ENCODE results near the gene OPN3. TPM values are rescaled to one million over a fixed set of nuclear protein-coding genes. Genes with fewer than 3 reads are reported as not detected.

Gene OPN3
- polyA plus RNA-seq, 1 donor from 2014 or later: 2.7 TPM

GRCh38 chr1:241569848-241570247 lies 70.3 kb downstream of the OPN3 start:
- no peaks in the 10 kb centered on the region for H3K9me2 ChIP-seq (ENCODE audit: insufficient read depth, low read length)
- H3K9me3 ChIP-seq (ENCODE audit: low read length): no peaks in the 10 kb centered on the region
- H3F3A ChIP-seq (ENCODE audit: insufficient read depth, low read length, poor library complexity, severe bottlenecking): no peaks in the 10 kb centered on the region
- TF ChIP-seq, protein P1, sequence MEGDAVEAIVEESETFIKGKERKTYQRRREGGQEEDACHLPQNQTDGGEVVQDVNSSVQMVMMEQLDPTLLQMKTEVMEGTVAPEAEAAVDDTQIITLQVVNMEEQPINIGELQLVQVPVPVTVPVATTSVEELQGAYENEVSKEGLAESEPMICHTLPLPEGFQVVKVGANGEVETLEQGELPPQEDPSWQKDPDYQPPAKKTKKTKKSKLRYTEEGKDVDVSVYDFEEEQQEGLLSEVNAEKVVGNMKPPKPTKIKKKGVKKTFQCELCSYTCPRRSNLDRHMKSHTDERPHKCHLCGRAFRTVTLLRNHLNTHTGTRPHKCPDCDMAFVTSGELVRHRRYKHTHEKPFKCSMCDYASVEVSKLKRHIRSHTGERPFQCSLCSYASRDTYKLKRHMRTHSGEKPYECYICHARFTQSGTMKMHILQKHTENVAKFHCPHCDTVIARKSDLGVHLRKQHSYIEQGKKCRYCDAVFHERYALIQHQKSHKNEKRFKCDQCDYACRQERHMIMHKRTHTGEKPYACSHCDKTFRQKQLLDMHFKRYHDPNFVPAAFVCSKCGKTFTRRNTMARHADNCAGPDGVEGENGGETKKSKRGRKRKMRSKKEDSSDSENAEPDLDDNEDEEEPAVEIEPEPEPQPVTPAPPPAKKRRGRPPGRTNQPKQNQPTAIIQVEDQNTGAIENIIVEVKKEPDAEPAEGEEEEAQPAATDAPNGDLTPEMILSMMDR (IDR thresholded peaks at IDR 0.05; ENCODE audit: poor library complexity, severe bottlenecking): no peak
- TF ChIP-seq POLR2AphosphoS5 (IDR thresholded peaks at IDR 0.05) (no peak), SMC3 (conservative IDR thresholded peaks at IDR 0.05; ENCODE audit: poor library complexity) (no peak), RAD21 (conservative IDR thresholded peaks at IDR 0.05) (no peak), EZH2 (IDR thresholded peaks at IDR 0.05; ENCODE audit: borderline replicate concordance, insufficient read depth, low read length, poor library complexity, severe bottlenecking) (no peak), MXI1 (conservative IDR thresholded peaks at IDR 0.05; ENCODE audit: poor library complexity, severe bottlenecking) (no peak)
- TF ChIP-seq, protein P2, sequence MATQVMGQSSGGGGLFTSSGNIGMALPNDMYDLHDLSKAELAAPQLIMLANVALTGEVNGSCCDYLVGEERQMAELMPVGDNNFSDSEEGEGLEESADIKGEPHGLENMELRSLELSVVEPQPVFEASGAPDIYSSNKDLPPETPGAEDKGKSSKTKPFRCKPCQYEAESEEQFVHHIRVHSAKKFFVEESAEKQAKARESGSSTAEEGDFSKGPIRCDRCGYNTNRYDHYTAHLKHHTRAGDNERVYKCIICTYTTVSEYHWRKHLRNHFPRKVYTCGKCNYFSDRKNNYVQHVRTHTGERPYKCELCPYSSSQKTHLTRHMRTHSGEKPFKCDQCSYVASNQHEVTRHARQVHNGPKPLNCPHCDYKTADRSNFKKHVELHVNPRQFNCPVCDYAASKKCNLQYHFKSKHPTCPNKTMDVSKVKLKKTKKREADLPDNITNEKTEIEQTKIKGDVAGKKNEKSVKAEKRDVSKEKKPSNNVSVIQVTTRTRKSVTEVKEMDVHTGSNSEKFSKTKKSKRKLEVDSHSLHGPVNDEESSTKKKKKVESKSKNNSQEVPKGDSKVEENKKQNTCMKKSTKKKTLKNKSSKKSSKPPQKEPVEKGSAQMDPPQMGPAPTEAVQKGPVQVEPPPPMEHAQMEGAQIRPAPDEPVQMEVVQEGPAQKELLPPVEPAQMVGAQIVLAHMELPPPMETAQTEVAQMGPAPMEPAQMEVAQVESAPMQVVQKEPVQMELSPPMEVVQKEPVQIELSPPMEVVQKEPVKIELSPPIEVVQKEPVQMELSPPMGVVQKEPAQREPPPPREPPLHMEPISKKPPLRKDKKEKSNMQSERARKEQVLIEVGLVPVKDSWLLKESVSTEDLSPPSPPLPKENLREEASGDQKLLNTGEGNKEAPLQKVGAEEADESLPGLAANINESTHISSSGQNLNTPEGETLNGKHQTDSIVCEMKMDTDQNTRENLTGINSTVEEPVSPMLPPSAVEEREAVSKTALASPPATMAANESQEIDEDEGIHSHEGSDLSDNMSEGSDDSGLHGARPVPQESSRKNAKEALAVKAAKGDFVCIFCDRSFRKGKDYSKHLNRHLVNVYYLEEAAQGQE (IDR thresholded peaks at IDR 0.05; ENCODE audit: borderline replicate concordance): no peak
- no peaks in the 10 kb centered on the region for H4K20me1 ChIP-seq (ENCODE audit: insufficient read depth)
- no peak overlapping the region for H3K27ac ChIP-seq (ENCODE audit: low read length)
- H3K36me3 ChIP-seq (ENCODE audit: insufficient read depth, low read length): no peaks in the 10 kb centered on the region
- H3K4me2 ChIP-seq (ENCODE audit: low read length): no peak overlapping the region
- no peak overlapping the region for H3K4me3 ChIP-seq (ENCODE audit: low read length)
- no peaks in the 10 kb centered on the region for H3K27me3 ChIP-seq (ENCODE audit: insufficient read depth, low read depth, low read length)
- no peak overlapping the region for H3K9ac ChIP-seq (ENCODE audit: low read length)
- H2AFZ ChIP-seq (ENCODE audit: low read depth, low read length): no peak overlapping the region
- H3K79me2 ChIP-seq (replicated peaks; ENCODE audit: insufficient read depth, low read length): no peaks in the 10 kb centered on the region

DNA sequence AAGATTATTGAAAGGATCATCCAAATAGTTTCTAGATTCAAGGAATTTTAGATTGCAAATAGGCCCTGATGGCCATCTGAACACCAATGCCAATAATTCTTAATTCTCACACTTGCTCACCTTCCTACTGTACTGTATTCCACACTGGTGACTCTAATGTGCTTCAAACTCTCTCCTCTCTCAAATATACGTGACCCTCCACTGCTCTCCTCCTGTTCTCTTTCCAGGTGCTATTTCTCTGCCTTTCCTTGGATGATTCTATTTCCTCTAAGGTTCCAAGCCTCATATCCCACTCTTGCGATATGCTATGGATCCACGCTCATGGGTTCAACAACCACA lies 79.4 kb downstream of the OPN3 start:
- TF ChIP-seq, protein P1 (IDR thresholded peaks at IDR 0.05; ENCODE audit: poor library complexity, severe bottlenecking): no peak
- TF ChIP-seq SMC3 (conservative IDR thresholded peaks at IDR 0.05; ENCODE audit: poor library complexity) (no peak), TAF1 (IDR thresholded peaks at IDR 0.05; ENCODE audit: low read depth) (no peak), RAD21 (conservative IDR thresholded peaks at IDR 0.05) (no peak)
- H3K79me2 ChIP-seq (replicated peaks; ENCODE audit: insufficient read depth, low read length): no peaks in the 10 kb centered on the region
- no peak overlapping the region for H3K27ac ChIP-seq (ENCODE audit: low read length)
- H3K36me3 ChIP-seq (ENCODE audit: insufficient read depth, low read length): no peaks in the 10 kb centered on the region
- H3K9ac ChIP-seq (ENCODE audit: low read length): no peak overlapping the region
- no peak overlapping the region for H2AFZ ChIP-seq (ENCODE audit: low read depth, low read length)
- H3F3A ChIP-seq (ENCODE audit: insufficient read depth, low read length, poor library complexity, severe bottlenecking): no peaks in the 10 kb centered on the region
- H3K9me2 ChIP-seq (ENCODE audit: insufficient read depth, low read length): no peaks in the 10 kb centered on the region
- H3K4me3 ChIP-seq (ENCODE audit: low read length): no peak overlapping the region
- no peaks in the 10 kb centered on the region for H4K20me1 ChIP-seq (ENCODE audit: insufficient read depth)
- H3K4me2 ChIP-seq (ENCODE audit: low read length): no peak overlapping the region
- no peaks in the 10 kb centered on the region for H3K27me3 ChIP-seq (ENCODE audit: insufficient read depth, low read depth, low read length)
- no peaks in the 10 kb centered on the region for H3K9me3 ChIP-seq (ENCODE audit: low read length)

Measured in neural cell (in vitro differentiated cells).